Lower leg skin (tissue), 4 donors: ENCODE results near the gene CDC42BPG. TPM values are rescaled to one million over a fixed set of nuclear protein-coding genes. Genes with fewer than 3 reads are reported as not detected.

ENCODE experiments used
- DNase-seq, 2 donors: peaks; one replicate each; pipeline ENCODE4 v3.0.0-alpha.2; 2019; ENCODE audit warnings: low spot score in 2 of 2
- H3K4me3 ChIP-seq: fragments of 200-600 bp; sonication (generic); 2 replicates; pipeline ENCODE4 v1.5.1; 2017; ENCODE audit warnings: mild to moderate bottlenecking, low read depth; ENCODE audit not compliant: poor library complexity, severe bottlenecking
- CTCF ChIP-seq, 3 donors: fragments of 450-650 bp; IDR thresholded peaks; one replicate each; pipeline ENCODE4 v1.5.1; 2016; ENCODE audit warnings: antibody characterized with exemption in 3 of 3, mild to moderate bottlenecking in 3 of 3, moderate library complexity in 2 of 3
- POLR2A ChIP-seq, 2 donors: fragments of 450-650 bp; IDR thresholded peaks; one replicate each; pipeline ENCODE4 v1.6.1; 2016 to 2017; ENCODE audit warnings: antibody characterized with exemption in 2 of 2, mild to moderate bottlenecking in 1 of 2, moderate library complexity in 1 of 2
- WGBS, 2 donors: methylation state at CpG; one replicate each; pipeline ENCODE4 v1.1.5; 2018; 5-methylcytosine and 5-hydroxymethylcytosine counted together
- intact Hi-C: fragments of 100-400 bp; cut with DNase I; formaldehyde crosslinking; loops from one replicate; pipeline ENCODE4 v1.15.0; 2023; ENCODE audit warnings: low total_unique reads
- microRNA counts, 2 donors: library from miRNA; unstranded; fragments of <30 nt; microRNA quantifications; one replicate each; lab custom pipeline; 2016
- total RNA-seq, 4 donors: library from RNA; depleted of rRNA; stranded (reverse); fragments of >200 nt; gene quantifications; one replicate each; pipeline ENCODE4 v1.1.0, GENCODE V29; 2016

The CDC42BPG gene
- total RNA-seq, 4 donors from 2014 or later, result 40.3 to 81.3 (median 50.1) TPM

DNA sequence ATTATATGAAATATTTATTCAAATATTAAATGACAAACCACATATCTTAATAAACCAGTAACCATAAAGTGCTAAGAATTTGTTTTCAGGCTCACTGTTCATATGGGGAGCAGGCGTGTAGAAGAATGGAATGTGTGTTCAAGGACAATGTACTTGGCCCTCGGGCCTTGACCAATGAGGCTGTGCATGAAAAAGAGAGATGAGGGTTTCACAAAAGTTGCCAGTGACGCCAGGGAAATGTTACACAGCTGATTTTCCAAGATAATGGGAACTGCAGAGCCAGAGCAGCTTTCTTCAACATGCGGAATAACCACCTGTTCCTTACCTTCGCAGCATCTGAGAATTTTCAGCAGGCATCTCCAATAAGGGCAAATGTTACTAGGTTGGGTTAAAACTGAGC lies 70.3 kb downstream of the CDC42BPG start:
- H3K4me3 ChIP-seq, result no peak overlapping the region
- 82 to 86% methylated on average over 5 of the region's 5 CpGs for WGBS, 2 donors
- TF ChIP-seq POLR2A (IDR thresholded peaks at IDR 0.05), result no peak
- TF ChIP-seq CTCF (IDR thresholded peaks at IDR 0.05), result no peak
- no peak for DNase-seq
- intact Hi-C loops, result no loop called here

MicroRNAs encoded within 50 kb of the gene (microRNA counts, 767-probe panel; counts per million panel counts)
- 0 to 358 counts per million in 2 donors for microRNA hsa-miR-192-5p (lab: Ali Mortazavi, UCI)

Other genes starting within 250 kb of the CDC42BPG start
- gene NRXN2, start 121.5 kb downstream of the CDC42BPG start, total RNA-seq, result 1 to 10 TPM in 2 of 4 donors, under 1 TPM in 1, not detected in 1; 0.27 to 7.0 (median 1.1) TPM
- 1 to 10 TPM; 1.1 to 10.0 (median 5.0) TPM for gene RASGRP2, start 100.5 kb downstream of the CDC42BPG start, total RNA-seq
- gene PYGM, start 84.7 kb downstream of the CDC42BPG start, total RNA-seq, result 1 to 10 TPM in 1 of 4 donors, under 1 TPM in 3; 0.11 to 2.0 (median 0.44) TPM
- gene SF1, start 66.1 kb downstream of the CDC42BPG start, total RNA-seq, result 100 to 1,000 TPM; 130 to 327 (median 178) TPM
- 10 to 100 TPM in 3 of 4 donors, 1 to 10 TPM in 1; 9.3 to 29.8 (median 19.5) TPM for gene MAP4K2, start 41.4 kb downstream of the CDC42BPG start, total RNA-seq
- gene MEN1, start 34.1 kb downstream of the CDC42BPG start, total RNA-seq, result 10 to 100 TPM; 20.5 to 42.7 (median 32.2) TPM
- 10 to 100 TPM; 81.0 to 98.9 (median 90.5) TPM for gene EHD1, start 34.0 kb upstream of the CDC42BPG start, total RNA-seq
- 100 to 1,000 TPM in 1 of 4 donors, 10 to 100 TPM in 3; 73.8 to 118 (median 91.2) TPM for gene ATG2A, start 72.6 kb upstream of the CDC42BPG start, total RNA-seq
- 10 to 100 TPM; 21.8 to 43.6 (median 34.0) TPM for gene PPP2R5B, start 80.0 kb upstream of the CDC42BPG start, total RNA-seq
- not detected for gene GPHA2, start 91.2 kb upstream of the CDC42BPG start, total RNA-seq
- not detected for gene MAJIN, start 127.5 kb upstream of the CDC42BPG start, total RNA-seq
- gene BATF2, start 152.3 kb upstream of the CDC42BPG start, total RNA-seq, result under 1 TPM in 2 of 4 donors, not detected in 2; 0.15 to 0.62 TPM
- gene ARL2, start 169.5 kb upstream of the CDC42BPG start, total RNA-seq, result 100 to 1,000 TPM; 101 to 260 (median 110) TPM
- 10 to 100 TPM; 16.9 to 48.0 (median 22.7) TPM for gene SNX15, start 182.8 kb upstream of the CDC42BPG start, total RNA-seq
- gene SAC3D1, start 196.6 kb upstream of the CDC42BPG start, total RNA-seq, result 10 to 100 TPM; 11.6 to 15.1 (median 12.9) TPM
- 10 to 100 TPM in 2 of 4 donors, 1 to 10 TPM in 2; 1.5 to 11.9 (median 9.7) TPM for gene NAALADL1, start 213.9 kb upstream of the CDC42BPG start, total RNA-seq
- 1 to 10 TPM; 1.0 to 2.4 (median 1.7) TPM for gene CDCA5, start 239.4 kb upstream of the CDC42BPG start, total RNA-seq
- 10 to 100 TPM; 45.8 to 72.3 (median 54.8) TPM for gene ZFPL1, start 239.6 kb upstream of the CDC42BPG start, total RNA-seq